Prostate gland (tissue), 2 donors: Measurements from ENCODE around the gene B3GALT4.

Experiments
- CTCF ChIP-seq, 4 experiments: fragments of 200-600 bp in 2 of 4; fragments of 450-650 bp in 2 of 4; sonication (generic) in 2 of 4; IDR thresholded peaks; 1 replicate in 3 of 4; 2 replicates in 1 of 4; pipeline ENCODE4 v1.5.1; 2016 to 2019; ENCODE audit warnings: antibody characterized with exemption in 4 of 4, mild to moderate bottlenecking in 2 of 4, moderate library complexity in 2 of 4
- POLR2A ChIP-seq: fragments of 450-650 bp; IDR thresholded peaks from one replicate; pipeline ENCODE4 v1.6.1; 2016; ENCODE audit warnings: antibody characterized with exemption, mild to moderate bottlenecking
- POLR2AphosphoS5 ChIP-seq: sonication (generic); formaldehyde crosslinking; IDR thresholded peaks from one replicate; pipeline ENCODE4 v1.6.1; 2017; ENCODE audit warnings: antibody characterized with exemption

- TF ChIP-seq CTCF (IDR thresholded peaks at IDR 0.05) (no peak), POLR2AphosphoS5 (no peak), POLR2A (no peak)
These were observed 3.6 kb downstream of the B3GALT4 start for GRCh38 chr6:33280539-33280938.
